Measurements from ENCODE around the gene MCM3AP. TPM values are rescaled to one million over a fixed set of nuclear protein-coding genes. Genes with fewer than 3 reads are reported as not detected.

MCM3AP gene
- total and polyA plus RNA-seq, 4 donors = 15.5 to 58.1 (median 33.5) TPM

DNA sequence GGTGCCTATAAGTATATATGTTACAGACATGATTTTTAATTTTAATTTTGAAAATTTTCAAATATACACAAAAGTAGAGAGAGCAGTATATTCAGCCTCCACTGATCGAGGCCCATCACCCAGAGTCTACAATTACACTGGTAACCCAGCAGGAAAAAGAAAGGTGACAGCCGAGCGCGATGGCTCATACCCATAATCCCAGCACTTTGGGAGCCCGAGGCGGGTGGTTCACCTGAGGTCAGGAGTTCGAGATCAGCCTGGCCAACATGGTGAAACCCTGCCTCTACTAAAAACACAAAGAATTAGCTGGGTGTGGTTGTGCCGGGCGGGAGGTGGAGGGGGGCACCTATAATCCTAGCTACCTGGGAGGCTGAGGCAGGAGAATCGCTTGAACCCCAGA, 2.1 kb upstream of the MCM3AP start:
- 94% methylated on average over 10 of the region's 10 CpGs for WGBS
- no peak overlapping the region for H3K4me3 ChIP-seq (ENCODE audit: low read depth in 1 of 3, low read length in 3 of 3)

More for the DNA sequence above, 2.1 kb upstream of the MCM3AP start:
- Histone ChIP-seq H3K36me3 (ENCODE audit: control insufficient read depth in 4 of 4, insufficient read depth in 3 of 4, low read depth in 1 of 4, low read length in 3 of 4) (peaks cover 0 to 9% (median 2%) of the 10 kb centered on the region in 4 donors), H3K9ac (ENCODE audit: low read depth in 1 of 2, low read length in 2 of 2) (no peak overlapping the region), H3K9me3 (ENCODE audit: control insufficient read depth in 4 of 4, low read length in 3 of 4) (no peaks in the 10 kb centered on the region), H3K4me1 (ENCODE audit: control insufficient read depth in 4 of 4, insufficient read depth in 4 of 4, low read length in 3 of 4) (peaks cover 10 to 34% (median 31%) of the 10 kb centered on the region in 4 donors), H3K27me3 (ENCODE audit: control insufficient read depth in 4 of 4, insufficient read depth in 4 of 4, low read length in 3 of 4) (no peaks in the 10 kb centered on the region), H3K27ac (ENCODE audit: low read depth in 1 of 2, low read length in 2 of 2) (no peak overlapping the region)
- no peak for DNase-seq (ENCODE audit: low spot score)
- TF ChIP-seq ATF3 (IDR thresholded peaks at IDR 0.05) (no peak), SP1 (IDR thresholded peaks at IDR 0.05) (no peak), GABPA (IDR thresholded peaks at IDR 0.05 in 1 of 2, conservative IDR thresholded peaks at IDR 0.05 in 1 of 2) (no peak), CTCF (IDR thresholded peaks at IDR 0.05; ENCODE audit: low read depth, low read length, missing input control) (no peak), ZBTB33 (IDR thresholded peaks at IDR 0.05) (no peak), FOXA1 (IDR thresholded peaks at IDR 0.05) (no peak), JUND (IDR thresholded peaks at IDR 0.05) (no peak), HNF4G (IDR thresholded peaks at IDR 0.05) (no peak), EGR1 (IDR thresholded peaks at IDR 0.05; ENCODE audit: low read depth in 2 of 2) (no peak), YY1 (IDR thresholded peaks at IDR 0.05) (no peak), TAF1 (conservative IDR thresholded peaks at IDR 0.05) (no peak), HNF4A (conservative IDR thresholded peaks at IDR 0.05) (no peak), RXRA (IDR thresholded peaks at IDR 0.05) (no peak), FOXA2 (IDR thresholded peaks at IDR 0.05) (no peak), NR2F2 (IDR thresholded peaks at IDR 0.05) (no peak), RAD21 (IDR thresholded peaks at IDR 0.05) (no peak)
- TF ChIP-seq, protein P1, sequence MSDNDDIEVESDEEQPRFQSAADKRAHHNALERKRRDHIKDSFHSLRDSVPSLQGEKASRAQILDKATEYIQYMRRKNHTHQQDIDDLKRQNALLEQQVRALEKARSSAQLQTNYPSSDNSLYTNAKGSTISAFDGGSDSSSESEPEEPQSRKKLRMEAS (IDR thresholded peaks at IDR 0.05) = no peak
- TF ChIP-seq, protein P2, sequence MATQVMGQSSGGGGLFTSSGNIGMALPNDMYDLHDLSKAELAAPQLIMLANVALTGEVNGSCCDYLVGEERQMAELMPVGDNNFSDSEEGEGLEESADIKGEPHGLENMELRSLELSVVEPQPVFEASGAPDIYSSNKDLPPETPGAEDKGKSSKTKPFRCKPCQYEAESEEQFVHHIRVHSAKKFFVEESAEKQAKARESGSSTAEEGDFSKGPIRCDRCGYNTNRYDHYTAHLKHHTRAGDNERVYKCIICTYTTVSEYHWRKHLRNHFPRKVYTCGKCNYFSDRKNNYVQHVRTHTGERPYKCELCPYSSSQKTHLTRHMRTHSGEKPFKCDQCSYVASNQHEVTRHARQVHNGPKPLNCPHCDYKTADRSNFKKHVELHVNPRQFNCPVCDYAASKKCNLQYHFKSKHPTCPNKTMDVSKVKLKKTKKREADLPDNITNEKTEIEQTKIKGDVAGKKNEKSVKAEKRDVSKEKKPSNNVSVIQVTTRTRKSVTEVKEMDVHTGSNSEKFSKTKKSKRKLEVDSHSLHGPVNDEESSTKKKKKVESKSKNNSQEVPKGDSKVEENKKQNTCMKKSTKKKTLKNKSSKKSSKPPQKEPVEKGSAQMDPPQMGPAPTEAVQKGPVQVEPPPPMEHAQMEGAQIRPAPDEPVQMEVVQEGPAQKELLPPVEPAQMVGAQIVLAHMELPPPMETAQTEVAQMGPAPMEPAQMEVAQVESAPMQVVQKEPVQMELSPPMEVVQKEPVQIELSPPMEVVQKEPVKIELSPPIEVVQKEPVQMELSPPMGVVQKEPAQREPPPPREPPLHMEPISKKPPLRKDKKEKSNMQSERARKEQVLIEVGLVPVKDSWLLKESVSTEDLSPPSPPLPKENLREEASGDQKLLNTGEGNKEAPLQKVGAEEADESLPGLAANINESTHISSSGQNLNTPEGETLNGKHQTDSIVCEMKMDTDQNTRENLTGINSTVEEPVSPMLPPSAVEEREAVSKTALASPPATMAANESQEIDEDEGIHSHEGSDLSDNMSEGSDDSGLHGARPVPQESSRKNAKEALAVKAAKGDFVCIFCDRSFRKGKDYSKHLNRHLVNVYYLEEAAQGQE (IDR thresholded peaks at IDR 0.05) = no peak

All from liver (tissue), 9 donors.